PC-3 (cell line): ENCODE results near the gene PEX14.

ENCODE experiments used
- CTCF ChIP-seq: fragments of 300-600 bp; sonication (generic); conservative IDR thresholded peaks from 2 replicates; pipeline ENCODE4 v1.5.1; 2017; ENCODE audit warnings: antibody characterized with exemption, low read depth, mild to moderate bottlenecking, low read length
- EZH2 ChIP-seq: fragments of 300-600 bp; sonication (generic); IDR thresholded peaks from one replicate; pipeline ENCODE4 v1.6.1; 2017; ENCODE audit warnings: antibody characterized with exemption, mild to moderate bottlenecking, low read length; ENCODE audit not compliant: unreplicated experiment
- EZH2phosphoT487 ChIP-seq: fragments of 300-600 bp; sonication (generic); IDR thresholded peaks from 2 replicates; pipeline ENCODE4 v1.6.1; 2018; ENCODE audit warnings: mild to moderate bottlenecking, antibody characterized with exemption, low read length, borderline replicate concordance

- TF ChIP-seq CTCF = no peak
- TF ChIP-seq EZH2phosphoT487 = no peak
- TF ChIP-seq EZH2 = no peak
Measured at GRCh38 chr1:10648689-10649516, 174.2 kb downstream of the PEX14 start.
